H9 (cell line): ENCODE measurements around the gene DHH. TPM values are rescaled to one million over a fixed set of nuclear protein-coding genes. Genes with fewer than 3 reads are reported as not detected.

Experiments
- DNase-seq: peaks from one replicate; pipeline ENCODE4 v3.0.0-alpha.2; 2017
- H2AFZ ChIP-seq: one replicate; pipeline ENCODE4 v1.6.1; 2013; ENCODE audit warnings: mild to moderate bottlenecking, low read length, control low read depth, moderate library complexity
- H2AK5ac ChIP-seq: 2 replicates; pipeline ENCODE4 v1.6.1; 2013; ENCODE audit warnings: low read length, control low read depth, mixed read lengths; ENCODE audit not compliant: insufficient read length
- H2BK120ac ChIP-seq: one replicate; pipeline ENCODE4 v1.6.1; 2013; ENCODE audit warnings: low read depth, mild to moderate bottlenecking, low read length, control low read depth, inconsistent platforms; ENCODE audit not compliant: poor library complexity, severe bottlenecking
- H2BK12ac ChIP-seq: 2 replicates; pipeline ENCODE4 v1.6.1; 2013; ENCODE audit warnings: low read length, control low read depth, mixed read lengths, low read depth; ENCODE audit not compliant: insufficient read length
- H2BK15ac ChIP-seq: 2 replicates; pipeline ENCODE4 v1.6.1; 2013; ENCODE audit warnings: low read depth, low read length, control low read depth
- H2BK20ac ChIP-seq: one replicate; pipeline ENCODE4 v1.6.1; 2013; ENCODE audit warnings: low read depth, mild to moderate bottlenecking, low read length, control low read depth, inconsistent platforms; ENCODE audit not compliant: poor library complexity, severe bottlenecking
- H2BK5ac ChIP-seq: 2 replicates; pipeline ENCODE4 v1.6.1; 2013; ENCODE audit warnings: low read length, control low read depth, mixed read lengths; ENCODE audit not compliant: insufficient read length
- H3K14ac ChIP-seq: 2 replicates; pipeline ENCODE4 v1.6.1; 2013; ENCODE audit warnings: low read length, control low read depth; ENCODE audit not compliant: insufficient read depth
- H3K18ac ChIP-seq: 2 replicates; pipeline ENCODE4 v1.6.1; 2013; ENCODE audit warnings: low read depth, mild to moderate bottlenecking, mixed read lengths, low read length, control low read depth; ENCODE audit not compliant: insufficient read length
- H3K23ac ChIP-seq: 2 replicates; pipeline ENCODE4 v1.6.1; 2013; ENCODE audit warnings: low read length, control low read depth, mixed read lengths, low read depth; ENCODE audit not compliant: insufficient read length
- H3K23me2 ChIP-seq: 2 replicates; pipeline ENCODE4 v1.6.1; 2013; ENCODE audit warnings: low read depth, mild to moderate bottlenecking, mixed read lengths, low read length, control low read depth; ENCODE audit not compliant: insufficient read length, poor library complexity, severe bottlenecking
- H3K27ac ChIP-seq: 2 replicates; pipeline ENCODE4 v1.5.1; 2013; ENCODE audit warnings: low read length, control low read depth, mixed read lengths, low read depth; ENCODE audit not compliant: insufficient read length
- H3K27me3 ChIP-seq: 2 replicates; pipeline ENCODE4 v1.6.1; 2013; ENCODE audit warnings: low read length, control low read depth, inconsistent platforms; ENCODE audit not compliant: insufficient read depth
- H3K4ac ChIP-seq: 2 replicates; pipeline ENCODE4 v1.6.1; 2013; ENCODE audit warnings: low read depth, mild to moderate bottlenecking, control low read depth, inconsistent platforms, low read length, moderate library complexity
- H3K4me1 ChIP-seq: 2 replicates; pipeline ENCODE4 v1.6.1; 2013; ENCODE audit warnings: low read length, control low read depth, inconsistent platforms; ENCODE audit not compliant: insufficient read depth
- H3K4me2 ChIP-seq: 2 replicates; pipeline ENCODE4 v1.6.1; 2013; ENCODE audit warnings: low read length, control low read depth, mixed read lengths; ENCODE audit not compliant: insufficient read length, insufficient read depth
- H3K56ac ChIP-seq: 2 replicates; pipeline ENCODE4 v1.6.1; 2013; ENCODE audit warnings: low read depth, mild to moderate bottlenecking, mixed read lengths, low read length, control low read depth; ENCODE audit not compliant: insufficient read length
- H3K79me1 ChIP-seq: 2 replicates; pipeline ENCODE4 v1.6.1; 2013; ENCODE audit warnings: low read depth, mild to moderate bottlenecking, moderate library complexity, low read length, control low read depth, inconsistent platforms; ENCODE audit not compliant: insufficient read depth, poor library complexity, severe bottlenecking
- H3K79me2 ChIP-seq: 2 replicates; pipeline ENCODE4 v1.6.1; 2013; ENCODE audit warnings: low read length, control low read depth, inconsistent platforms; ENCODE audit not compliant: insufficient read depth
- H3K9ac ChIP-seq: 2 replicates; pipeline ENCODE4 v1.6.1; 2013; ENCODE audit warnings: low read length, control low read depth, mixed read lengths; ENCODE audit not compliant: insufficient read length; ENCODE audit errors: extremely low read depth
- H3K9me3 ChIP-seq: one replicate; pipeline ENCODE4 v1.6.1; 2013; ENCODE audit warnings: low read depth, low read length, inconsistent platforms; ENCODE audit not compliant: control insufficient read depth
- H3T11ph ChIP-seq: one replicate; pipeline ENCODE4 v1.6.1; 2013; ENCODE audit warnings: mild to moderate bottlenecking, low read length, control low read depth, inconsistent platforms
- H4K20me1 ChIP-seq: one replicate; pipeline ENCODE4 v1.6.1; 2013; ENCODE audit not compliant: control insufficient read depth, insufficient read length, insufficient read depth
- H4K5ac ChIP-seq: 2 replicates; pipeline ENCODE4 v1.6.1; 2013; ENCODE audit warnings: low read depth, mild to moderate bottlenecking, mixed read lengths, low read length, control low read depth; ENCODE audit not compliant: insufficient read length
- H4K8ac ChIP-seq: replicated peaks from 2 replicates; pipeline ENCODE4 v1.6.1; 2013; ENCODE audit warnings: low read length, control low read depth, mixed read lengths, low read depth; ENCODE audit not compliant: insufficient read length
- H4K91ac ChIP-seq: 2 replicates; pipeline ENCODE4 v1.6.1; 2013; ENCODE audit warnings: low read depth, mild to moderate bottlenecking, moderate library complexity, mixed read lengths, low read length, control low read depth; ENCODE audit not compliant: insufficient read length
- H3K27ac Mint-ChIP-seq, 3 experiments: 2 replicates in 2 of 3; 3 replicates in 1 of 3; pipeline ENCODE4 v1.8.0; 2020 to 2021; ENCODE audit warnings: mixed read lengths in 3 of 3, mild to moderate bottlenecking in 1 of 3, moderate library complexity in 1 of 3
- H3K27me3 Mint-ChIP-seq: 2 replicates; pipeline ENCODE4 v1.8.0; 2021; ENCODE audit warnings: low read depth, mild to moderate bottlenecking, moderate library complexity, mixed read lengths
- H3K36me3 Mint-ChIP-seq, 3 experiments: 2 replicates in 2 of 3; 3 replicates in 1 of 3; pipeline ENCODE4 v1.8.0; 2020 to 2021; ENCODE audit warnings: low read depth in 3 of 3, mixed read lengths in 3 of 3; ENCODE audit not compliant: insufficient read depth in 1 of 3
- H3K4me1 Mint-ChIP-seq, 2 experiments: 2 replicates each; pipeline ENCODE4 v1.8.0; 2020; ENCODE audit warnings: mixed read lengths in 2 of 2
- H3K4me3 Mint-ChIP-seq, 2 experiments: 2 replicates in 1 of 2; 3 replicates in 1 of 2; pipeline ENCODE4 v1.8.0; 2020 to 2021; ENCODE audit warnings: mild to moderate bottlenecking in 2 of 2, mixed read lengths in 2 of 2, moderate library complexity in 1 of 2
- H3K9me3 Mint-ChIP-seq, 2 experiments: 2 replicates in 1 of 2; 3 replicates in 1 of 2; pipeline ENCODE4 v1.8.0; 2020; ENCODE audit warnings: mild to moderate bottlenecking in 2 of 2, mixed read lengths in 2 of 2, moderate library complexity in 1 of 2
- CTCF ChIP-seq: fragments of 200-600 bp; sonication (generic); conservative IDR thresholded peaks from 3 replicates; pipeline ENCODE4 v1.8.0; 2021; ENCODE audit warnings: antibody characterized with exemption, mild to moderate bottlenecking
- WGBS: extraction: QIAGEN DNeasy Blood & Tissue Kit; methylation state at CpG from one replicate; pipeline ENCODE4 v1.1.7; 2013; ENCODE audit warnings: missing lambda C conversion rate, low lambda C conversion rate, mixed read lengths; ENCODE audit not compliant: insufficient read length; ENCODE audit errors: extremely low coverage; 5-methylcytosine and 5-hydroxymethylcytosine counted together
- total RNA-seq: library from RNA; stranded (reverse); gene quantifications from 2 replicates; pipeline ENCODE4 v1.2.1, GENCODE V29; 2021

DHH gene
- total RNA-seq, 1 experiment from 2014 or later = 0.20 TPM

DNA sequence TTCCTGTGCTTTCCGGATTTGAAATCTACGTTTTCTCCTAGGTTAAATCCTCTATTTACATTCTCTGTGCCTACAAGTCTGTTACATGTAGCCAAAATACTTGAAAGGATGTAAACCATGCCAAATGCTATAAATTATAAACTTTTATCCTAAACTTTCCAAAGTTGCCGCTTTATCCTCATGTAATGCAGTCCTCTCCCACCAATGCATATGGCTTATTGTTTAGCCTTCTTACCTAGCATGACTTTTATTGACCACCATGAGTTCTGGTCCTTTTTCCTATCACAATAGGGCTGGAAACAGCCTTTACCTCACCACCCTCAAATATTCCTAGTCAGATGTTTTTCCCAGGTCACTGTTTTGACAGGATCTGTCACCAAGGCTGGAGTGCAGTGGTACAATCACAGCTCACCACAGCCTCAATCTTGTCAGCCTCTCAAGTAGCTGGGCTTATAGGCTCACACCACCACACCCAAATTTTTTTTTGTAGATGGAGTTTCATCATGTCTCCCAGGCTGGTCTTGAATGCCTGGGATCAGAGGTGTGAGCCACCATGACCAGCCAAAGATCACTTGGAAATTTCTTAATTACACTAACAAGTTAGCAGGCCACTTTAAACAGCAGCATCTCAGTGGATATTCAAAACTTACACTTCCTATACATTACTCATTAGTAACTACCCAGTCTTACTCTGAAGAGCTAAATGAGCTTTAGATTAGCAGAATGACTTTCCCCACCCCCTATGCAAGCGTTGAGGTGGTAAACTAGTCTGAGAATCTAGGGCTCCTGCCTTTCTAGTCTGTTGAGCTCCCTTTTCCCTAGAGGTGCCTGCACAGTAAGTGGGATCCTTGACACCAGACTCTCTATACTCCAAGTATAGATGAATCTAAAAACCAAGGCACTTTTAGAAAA, 32.5 kb upstream of the DHH start:
- Mint-ChIP-seq H3K36me3 (peaks cover 31 to 45% (median 40%) of the 10 kb centered on the region in 3 experiments), H3K27me3 (no peaks in the 10 kb centered on the region; the same call in 1 of the 2 replicates), H3K4me1 (peaks cover 9 to 16% of the 10 kb centered on the region in 2 experiments), H3K27ac (peak overlapping the region in 1 of 3 experiments; percentile 91; a peak in 2 of 7 replicates), H3K4me3 (peak overlapping the region in 1 of 2 experiments; percentile 35; a peak in 2 of 5 replicates), H3K9me3 (no peaks in the 10 kb centered on the region)
- Histone ChIP-seq H2AK5ac (no peak overlapping the region), H4K5ac (no peak overlapping the region), H2BK5ac (no peak overlapping the region), H3K56ac (no peak overlapping the region), H3K18ac (no peak overlapping the region), H3T11ph (no peak overlapping the region), H2BK120ac (no peak overlapping the region), H3K23ac (no peak overlapping the region), H4K20me1 (no peaks in the 10 kb centered on the region), H3K4me2 (no peak overlapping the region), H3K9me3 (no peaks in the 10 kb centered on the region), H3K79me2 (no peaks in the 10 kb centered on the region; the same call in 1 of the 2 replicates), H4K8ac (no peak overlapping the region), H4K91ac (no peak overlapping the region), H2BK20ac (no peak overlapping the region), H3K4ac (no peak overlapping the region), H3K23me2 (peaks cover 8% of the 10 kb centered on the region), H3K9ac (no peak overlapping the region), H3K4me1 (peaks cover 2% of the 10 kb centered on the region; the same call in 1 of the 2 replicates), H3K79me1 (peaks cover 3% of the 10 kb centered on the region), H3K14ac (no peak overlapping the region), H2BK12ac (no peak overlapping the region), H3K27me3 (no peaks in the 10 kb centered on the region), H3K27ac (no peak overlapping the region), H2BK15ac (no peak overlapping the region), H2AFZ (no peak overlapping the region)
- DNase-seq = no peak
- WGBS = no CpG with 5 or more reads among the region's 4 CpGs
- TF ChIP-seq CTCF = no peak
